ENCODE data around the gene TPH2.

TPH2 gene

DNA sequence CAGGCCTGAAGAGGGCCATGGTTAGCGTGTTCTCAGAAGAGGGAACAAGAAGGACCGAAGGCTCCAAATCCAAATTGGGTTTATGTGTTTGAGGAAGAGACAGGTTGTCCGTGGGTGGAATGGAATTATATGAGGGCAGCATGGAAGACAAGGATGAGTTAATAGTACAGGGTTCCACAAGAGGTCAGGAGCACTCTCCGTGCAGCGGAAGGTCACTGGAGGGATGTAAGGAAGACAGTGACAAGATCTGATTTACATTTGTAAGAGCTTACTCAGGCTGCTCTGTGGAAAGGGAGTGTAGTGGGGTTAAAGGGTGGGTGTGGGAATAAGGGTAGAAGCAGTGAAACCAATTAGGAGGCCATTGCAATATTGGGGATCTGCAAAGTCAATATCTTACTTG is 97.0 kb downstream of the TPH2 start:
- no peak for DNase-seq (ENCODE audit: low read depth)

- no peak for DNase-seq (ENCODE audit: low read depth)
Measured at GRCh38 chr12:72036393-72036792, 97.7 kb downstream of the TPH2 start.

- DNase-seq (ENCODE audit: low read depth), result no peak
Measured at GRCh38 chr12:72037006-72037795, 98.6 kb downstream of the TPH2 start.

- DNase-seq (ENCODE audit: low read depth), result no peak
Measured at GRCh38 chr12:72041811-72042210, 103.2 kb downstream of the TPH2 start.

GRCh38 chr12:72053604-72054003 is 115.0 kb downstream of the TPH2 start:
- no peak for DNase-seq (ENCODE audit: low read depth)

DNA sequence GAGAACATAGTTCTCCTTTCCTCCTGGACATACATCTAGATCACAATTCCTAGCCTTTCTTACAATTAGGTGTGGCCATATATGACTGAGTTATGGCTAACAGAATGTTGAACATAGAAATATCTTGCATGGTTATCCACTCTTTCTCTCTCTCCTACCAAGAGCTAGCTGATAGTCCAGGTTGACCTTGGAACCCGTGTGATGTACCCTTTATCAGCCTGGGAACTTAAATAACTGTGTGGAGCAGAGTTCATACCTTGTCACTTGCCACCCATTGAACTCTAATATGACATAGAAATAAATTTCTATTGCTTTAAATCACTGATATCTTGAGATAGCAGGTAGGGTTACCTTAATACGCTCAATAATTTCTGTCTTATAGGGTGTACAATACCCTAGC is 115.9 kb downstream of the TPH2 start:
- no peak for DNase-seq (ENCODE audit: low read depth)

DNA sequence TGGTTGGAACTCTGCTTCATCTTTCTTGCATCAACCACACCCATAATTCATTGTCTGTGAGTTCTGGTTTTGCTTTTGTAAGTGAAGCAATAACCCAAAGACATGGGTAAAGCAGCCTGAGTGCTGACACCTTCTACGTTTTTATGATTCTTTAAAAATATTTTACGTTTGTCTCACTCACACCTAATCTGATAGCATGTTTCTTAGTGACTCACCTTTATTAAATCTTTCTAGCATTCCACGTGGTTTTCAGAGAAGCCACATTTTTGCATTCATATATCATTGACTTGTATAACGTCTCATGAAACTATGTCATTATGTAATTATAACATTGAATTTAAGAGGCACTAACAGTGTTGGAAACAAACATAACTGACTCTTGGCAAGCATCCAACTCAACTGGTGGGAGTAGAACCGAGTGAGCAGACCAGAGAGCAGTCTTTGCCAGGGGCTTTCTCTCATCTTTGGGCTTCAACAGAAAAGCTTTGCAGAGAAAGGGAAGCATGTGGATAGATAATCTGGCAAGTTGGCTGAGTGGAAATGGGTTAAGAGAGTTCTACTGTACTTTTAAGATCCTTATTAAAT is 118.8 kb downstream of the TPH2 start:
- DNase-seq (ENCODE audit: low read depth), result no peak

GRCh38 chr12:72063073-72063472 is 124.4 kb downstream of the TPH2 start:
- DNase-seq (ENCODE audit: low read depth), result no peak

DNA sequence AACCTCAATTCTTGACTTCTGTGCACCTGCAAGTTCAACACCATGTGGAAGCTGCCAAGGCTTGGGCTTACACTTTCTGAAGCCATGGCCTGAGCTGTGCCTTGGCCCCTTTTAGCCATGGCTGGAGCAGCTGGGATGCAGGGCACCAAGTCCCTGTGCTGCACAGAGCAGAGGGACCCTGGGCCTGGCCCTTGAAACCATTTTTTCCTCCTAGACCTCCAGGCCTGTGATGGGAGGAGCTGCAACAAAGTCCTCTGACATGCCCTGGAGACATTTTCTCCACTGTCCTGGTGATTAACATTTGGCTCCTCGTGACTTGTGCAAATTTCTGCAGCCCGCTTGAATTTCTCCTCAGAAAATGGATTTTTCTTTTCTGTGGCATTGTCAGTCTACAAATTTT is 132.4 kb downstream of the TPH2 start:
- DNase-seq (ENCODE audit: low read depth), result no peak

DNA sequence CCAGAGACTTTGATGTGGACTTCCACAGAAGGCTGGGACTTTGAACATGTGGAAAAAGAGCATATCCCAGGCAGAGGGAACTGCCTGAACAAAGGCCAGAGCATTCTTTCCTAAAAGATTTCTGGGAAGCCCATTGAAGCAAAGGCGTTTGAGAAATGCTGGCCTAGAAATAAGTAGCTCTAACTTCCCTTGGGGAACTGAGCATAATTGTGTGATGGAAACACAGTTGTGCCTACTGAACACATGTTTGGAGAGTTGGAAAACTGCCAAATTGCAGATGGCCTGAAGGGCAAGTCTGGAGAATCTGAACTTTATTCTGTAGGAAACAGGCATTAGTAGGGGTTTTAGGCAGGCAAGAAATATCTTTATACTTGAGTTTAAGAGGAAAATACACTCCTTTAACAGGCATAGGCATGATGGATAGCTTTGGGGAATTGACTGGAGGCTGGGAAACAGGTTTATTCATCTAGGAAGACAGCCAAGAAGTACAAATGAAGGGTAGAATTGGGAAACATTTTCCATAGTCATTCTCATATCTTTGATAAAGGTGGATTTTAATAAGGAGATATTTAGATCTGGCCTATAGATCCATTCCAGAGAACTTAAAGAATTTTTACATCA is 134.1 kb downstream of the TPH2 start:
- DNase-seq (ENCODE audit: low read depth), result no peak

DNA sequence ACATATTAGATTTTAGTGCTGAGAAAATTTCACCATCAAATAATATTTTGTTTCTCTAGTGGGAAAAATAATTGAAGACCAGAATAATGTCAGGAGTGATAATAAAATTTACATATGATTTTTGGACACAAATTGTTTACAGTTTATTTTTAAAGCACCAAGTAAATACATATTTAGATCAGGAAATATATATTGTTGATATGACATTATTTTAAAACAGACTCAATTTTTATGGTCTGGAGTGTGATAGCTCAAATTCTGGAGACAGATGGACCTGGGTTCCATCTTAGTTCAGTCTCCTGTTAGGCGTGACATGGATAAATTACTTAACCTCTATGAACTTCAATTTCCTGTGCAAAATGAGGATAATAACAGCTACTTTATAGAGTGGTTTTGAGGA is 135.4 kb downstream of the TPH2 start:
- DNase-seq (ENCODE audit: low read depth), result no peak

- DNase-seq (ENCODE audit: low read depth), result no peak
Measured at GRCh38 chr12:72074956-72075355, 136.3 kb downstream of the TPH2 start.

- no peak for DNase-seq (ENCODE audit: low read depth)
Measured at GRCh38 chr12:72075401-72075800, 136.8 kb downstream of the TPH2 start.

DNA sequence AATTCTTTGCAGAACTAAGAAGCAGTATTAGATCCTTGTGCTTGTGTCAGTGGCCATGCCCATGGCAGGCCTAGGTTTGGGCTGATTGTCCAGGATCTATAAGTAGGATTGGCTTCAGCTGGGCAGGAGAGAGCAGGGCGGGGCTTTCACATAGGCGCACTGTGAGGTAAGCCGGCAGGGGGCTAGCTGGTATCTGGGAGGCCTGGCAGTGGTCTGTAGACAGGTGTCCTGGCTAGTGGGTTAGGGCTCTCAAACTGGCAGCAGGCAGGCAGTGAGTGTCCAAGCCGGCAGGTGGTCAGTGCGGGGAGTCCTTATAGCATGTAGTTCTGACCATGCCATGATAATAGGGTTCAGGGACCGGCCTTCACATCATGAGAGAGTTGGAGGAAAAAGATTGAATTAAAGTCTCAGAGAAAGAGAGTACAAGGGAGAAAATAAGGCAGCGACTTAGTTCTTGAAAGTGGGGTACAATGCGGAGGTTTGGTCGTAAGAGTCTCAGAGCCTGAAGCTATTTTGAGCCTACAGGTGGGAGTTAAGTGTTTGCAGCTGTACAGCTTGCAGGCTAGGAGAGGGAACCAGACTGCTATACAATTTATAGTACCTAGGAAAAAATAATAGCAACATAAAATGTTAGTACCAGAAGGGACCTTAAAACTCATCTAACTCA is 137.4 kb downstream of the TPH2 start:
- DNase-seq (ENCODE audit: low read depth), result no peak

- no peak for DNase-seq (ENCODE audit: low read depth)
Measured at GRCh38 chr12:72076558-72076915, 137.9 kb downstream of the TPH2 start.

- no peak for DNase-seq (ENCODE audit: low read depth)
Measured at GRCh38 chr12:72077111-72077820, 138.6 kb downstream of the TPH2 start.

- no peak for DNase-seq (ENCODE audit: low read depth)
Measured at GRCh38 chr12:72081777-72082176, 143.1 kb downstream of the TPH2 start.
